ENCODE data around the gene KCNIP1.

The KCNIP1 gene

GRCh38 chr5:170483701-170484458 is 19.9 kb upstream of the KCNIP1 start:
- peak in 2 of 3 experiments; percentile 13 to 47 for DNase-seq

- DNase-seq = no peak
Measured at GRCh38 chr5:170484459-170484831, 19.4 kb upstream of the KCNIP1 start.

GRCh38 chr5:170484847-170485615 is 18.8 kb upstream of the KCNIP1 start:
- no peak for DNase-seq

- DNase-seq = no peak
Measured at GRCh38 chr5:170485616-170485911, 18.3 kb upstream of the KCNIP1 start.

- no peak for DNase-seq
Measured at GRCh38 chr5:170486371-170486770, 17.4 kb upstream of the KCNIP1 start.

GRCh38 chr5:170488570-170488969 is 15.2 kb upstream of the KCNIP1 start:
- DNase-seq = no peak

- DNase-seq = no peak
Measured at GRCh38 chr5:170489199-170489598, 14.6 kb upstream of the KCNIP1 start.

GRCh38 chr5:170490381-170490780 is 13.4 kb upstream of the KCNIP1 start:
- DNase-seq = no peak

GRCh38 chr5:170491479-170491878 is 12.3 kb upstream of the KCNIP1 start:
- DNase-seq = no peak

GRCh38 chr5:170493028-170493820 is 10.6 kb upstream of the KCNIP1 start:
- no peak for DNase-seq

GRCh38 chr5:170494041-170494440 is 9.8 kb upstream of the KCNIP1 start:
- no peak for DNase-seq

GRCh38 chr5:170495825-170496661 is 7.8 kb upstream of the KCNIP1 start:
- DNase-seq = no peak

- DNase-seq = no peak
Measured at GRCh38 chr5:170496662-170497028, 7.2 kb upstream of the KCNIP1 start.

GRCh38 chr5:170497311-170498038 is 6.3 kb upstream of the KCNIP1 start:
- DNase-seq = no peak

- DNase-seq = no peak
Measured at GRCh38 chr5:170498811-170499351, 4.9 kb upstream of the KCNIP1 start.

- DNase-seq = no peak
Measured at GRCh38 chr5:170499621-170500020, 4.2 kb upstream of the KCNIP1 start.

- no peak for DNase-seq
Measured at GRCh38 chr5:170501361-170501760, 2.5 kb upstream of the KCNIP1 start.

- DNase-seq = no peak
Measured at GRCh38 chr5:170501931-170502330, 1.9 kb upstream of the KCNIP1 start.

- DNase-seq = peak in 1 of 3 experiments; percentile 7
Measured at GRCh38 chr5:170504616-170505266, 921 bp downstream of the KCNIP1 start.

GRCh38 chr5:170508036-170508435 is 4.2 kb downstream of the KCNIP1 start:
- no peak for DNase-seq

GRCh38 chr5:170508660-170509347 is 5.0 kb downstream of the KCNIP1 start:
- DNase-seq = no peak
